Vagina (tissue), 2 donors: ENCODE measurements around the gene PRRG2.

Source experiments
- POLR2A ChIP-seq, 2 donors: fragments of 450-650 bp; IDR thresholded peaks; one replicate each; pipeline ENCODE4 v1.6.1; 2017; ENCODE audit warnings: antibody characterized with exemption in 2 of 2, mild to moderate bottlenecking in 2 of 2, moderate library complexity in 2 of 2
- POLR2AphosphoS5 ChIP-seq, 2 donors: sonication (generic); formaldehyde crosslinking; IDR thresholded peaks; one replicate each; pipeline ENCODE4 v1.9.0; 2017; ENCODE audit warnings: antibody characterized with exemption in 2 of 2, mild to moderate bottlenecking in 2 of 2, low read depth in 1 of 2; ENCODE audit not compliant: insufficient read depth in 1 of 2
- TF ChIP-seq, protein P1 (sequence below), 3 experiments: fragments of 450-650 bp in 2 of 3; fragments of 200-600 bp in 1 of 3; sonication (generic) in 1 of 3; IDR thresholded peaks; one replicate each; pipeline ENCODE4 v1.5.1; 2017 to 2019; ENCODE audit warnings: antibody characterized with exemption in 3 of 3, mild to moderate bottlenecking in 2 of 3, moderate library complexity in 2 of 3

- TF ChIP-seq POLR2A (IDR thresholded peaks at IDR 0.05), result no peak
- no peak for TF ChIP-seq POLR2AphosphoS5 (IDR thresholded peaks at IDR 0.05; ENCODE audit: insufficient read depth in 1 of 2, low read depth in 1 of 2)
- TF ChIP-seq, protein P1, sequence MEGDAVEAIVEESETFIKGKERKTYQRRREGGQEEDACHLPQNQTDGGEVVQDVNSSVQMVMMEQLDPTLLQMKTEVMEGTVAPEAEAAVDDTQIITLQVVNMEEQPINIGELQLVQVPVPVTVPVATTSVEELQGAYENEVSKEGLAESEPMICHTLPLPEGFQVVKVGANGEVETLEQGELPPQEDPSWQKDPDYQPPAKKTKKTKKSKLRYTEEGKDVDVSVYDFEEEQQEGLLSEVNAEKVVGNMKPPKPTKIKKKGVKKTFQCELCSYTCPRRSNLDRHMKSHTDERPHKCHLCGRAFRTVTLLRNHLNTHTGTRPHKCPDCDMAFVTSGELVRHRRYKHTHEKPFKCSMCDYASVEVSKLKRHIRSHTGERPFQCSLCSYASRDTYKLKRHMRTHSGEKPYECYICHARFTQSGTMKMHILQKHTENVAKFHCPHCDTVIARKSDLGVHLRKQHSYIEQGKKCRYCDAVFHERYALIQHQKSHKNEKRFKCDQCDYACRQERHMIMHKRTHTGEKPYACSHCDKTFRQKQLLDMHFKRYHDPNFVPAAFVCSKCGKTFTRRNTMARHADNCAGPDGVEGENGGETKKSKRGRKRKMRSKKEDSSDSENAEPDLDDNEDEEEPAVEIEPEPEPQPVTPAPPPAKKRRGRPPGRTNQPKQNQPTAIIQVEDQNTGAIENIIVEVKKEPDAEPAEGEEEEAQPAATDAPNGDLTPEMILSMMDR (IDR thresholded peaks at IDR 0.05), result no peak
Observed at GRCh38 chr19:49614096-49614833, 33.1 kb downstream of the PRRG2 start.
